Naive thymus-derived CD8-positive, alpha-beta T cell (primary cell): ENCODE measurements around the gene NOXA1. TPM values are rescaled to one million over a fixed set of nuclear protein-coding genes. Genes with fewer than 3 reads are reported as not detected.
A peak's percentile ranks its signal among the peaks of the same experiment; 100 is the strongest.

Experiments
- ATAC-seq, 2 donors: fragments of 150-1000 bp; cut with Tn5 transposase in 1 of 2; sonication (Bioruptor Pico), chemical (Tn5 transposase) in 1 of 2; 1 replicate in 1 of 2; 2 replicates in 1 of 2; pipeline ENCODE4 v1.10.0; 2021; ENCODE audit warnings: mild to moderate bottlenecking in 2 of 2, moderate library complexity in 2 of 2
- POLR2A ChIA-PET: fragments of 350-600 bp; sonication (Branson Sonifier 250); formaldehyde crosslinking; loops from one replicate; lab custom pipeline; 2021; ENCODE audit warnings: antibody characterized with exemption; lab: Charles Lee
- DNase-seq, 10 donors: peaks; one replicate each; pipeline versions ENCODE4 v3.0.0 to v3.0.0-alpha.2; 2020 to 2022
- H3K27ac Mint-ChIP-seq, 10 donors: one replicate each; pipeline ENCODE4 v1.8.0; 2020 to 2022; ENCODE audit warnings: mild to moderate bottlenecking in 10 of 10, mixed read lengths in 10 of 10, moderate library complexity in 4 of 10, inconsistent platforms in 1 of 10
- H3K27me3 Mint-ChIP-seq, 5 donors: one replicate each; pipeline ENCODE4 v1.8.0; 2021 to 2022; ENCODE audit warnings: mixed read lengths in 5 of 5
- H3K36me3 Mint-ChIP-seq, 3 donors: one replicate each; pipeline ENCODE4 v1.8.0; 2020 to 2022; ENCODE audit warnings: mixed read lengths in 3 of 3, mild to moderate bottlenecking in 2 of 3, inconsistent platforms in 1 of 3
- H3K4me1 Mint-ChIP-seq, 4 donors: one replicate each; pipeline ENCODE4 v1.8.0; 2021 to 2022; ENCODE audit warnings: mixed read lengths in 4 of 4
- H3K4me3 Mint-ChIP-seq, 10 donors: one replicate each; pipeline ENCODE4 v1.8.0; 2020 to 2022; ENCODE audit warnings: mild to moderate bottlenecking in 10 of 10, mixed read lengths in 10 of 10, moderate library complexity in 6 of 10, inconsistent platforms in 1 of 10
- H3K9me3 Mint-ChIP-seq, 9 donors: one replicate each; pipeline ENCODE4 v1.8.0; 2020 to 2022; ENCODE audit warnings: mixed read lengths in 9 of 9, mild to moderate bottlenecking in 3 of 9, inconsistent platforms in 1 of 9, moderate library complexity in 1 of 9
- polyA plus RNA-seq, 3 donors: library from polyadenylated mRNA; unstranded; fragments of 300-500 nt; fragmentation: Illumina TruSeq; gene quantifications; one replicate each; pipeline ENCODE4 v1.2.3, GENCODE V29; 2021
- total RNA-seq, 8 experiments: library from RNA in 2 of 8; stranded (reverse) in 2 of 8; gene quantifications; one replicate each; pipeline ENCODE4 v1.2.3 and lab custom pipeline; 2021 to 2026

The NOXA1 gene
- total and polyA plus RNA-seq, 5 experiments from 2014 or later, result 0.75 to 4.5 (median 1.1) TPM

DNA sequence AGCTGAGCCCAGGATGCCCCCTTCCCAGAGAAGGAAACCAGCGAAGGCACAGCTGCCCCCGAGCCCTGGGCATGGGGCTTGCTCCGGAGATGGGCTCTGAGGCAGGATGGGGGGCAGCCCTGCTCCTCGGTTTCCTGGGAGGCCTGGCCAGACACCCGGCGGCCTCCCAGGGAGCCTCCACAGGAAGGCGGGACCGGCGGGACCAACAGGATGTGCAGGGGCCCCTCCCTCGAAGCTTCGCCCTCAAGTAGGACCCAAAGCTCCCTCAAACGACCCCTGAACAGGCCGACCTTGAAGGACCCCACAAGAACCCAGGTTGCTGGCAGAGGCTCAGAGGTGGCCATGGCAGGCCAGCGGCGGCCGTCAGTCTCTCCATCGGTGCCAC, 11.9 kb upstream of the NOXA1 start:
- no peak overlapping the region for H3K27ac Mint-ChIP-seq
- H3K4me1 Mint-ChIP-seq, result peaks cover 0 to 27% (median 9%) of the 10 kb centered on the region in 4 donors
- ATAC-seq (no peak), DNase-seq (peak in 1 of 10 donors; percentile 46)
- H3K27me3 Mint-ChIP-seq, result peaks cover 0 to 5% (median 0%) of the 10 kb centered on the region in 5 donors
- POLR2A ChIA-PET, result interaction anchor here (1.1 to 1.5 kb wide), 2 partner anchors 12 to 141 kb away, joined by 3 to 5 read pairs; partner anchors contain the start of genes EXD3, MRPL41 and NOXA1
- H3K9me3 Mint-ChIP-seq, result no peaks in the 10 kb centered on the region
- peak overlapping the region in 3 of 10 donors; percentile 22 to 67 (median 43) for H3K4me3 Mint-ChIP-seq
- H3K36me3 Mint-ChIP-seq, result no peaks in the 10 kb centered on the region

DNA sequence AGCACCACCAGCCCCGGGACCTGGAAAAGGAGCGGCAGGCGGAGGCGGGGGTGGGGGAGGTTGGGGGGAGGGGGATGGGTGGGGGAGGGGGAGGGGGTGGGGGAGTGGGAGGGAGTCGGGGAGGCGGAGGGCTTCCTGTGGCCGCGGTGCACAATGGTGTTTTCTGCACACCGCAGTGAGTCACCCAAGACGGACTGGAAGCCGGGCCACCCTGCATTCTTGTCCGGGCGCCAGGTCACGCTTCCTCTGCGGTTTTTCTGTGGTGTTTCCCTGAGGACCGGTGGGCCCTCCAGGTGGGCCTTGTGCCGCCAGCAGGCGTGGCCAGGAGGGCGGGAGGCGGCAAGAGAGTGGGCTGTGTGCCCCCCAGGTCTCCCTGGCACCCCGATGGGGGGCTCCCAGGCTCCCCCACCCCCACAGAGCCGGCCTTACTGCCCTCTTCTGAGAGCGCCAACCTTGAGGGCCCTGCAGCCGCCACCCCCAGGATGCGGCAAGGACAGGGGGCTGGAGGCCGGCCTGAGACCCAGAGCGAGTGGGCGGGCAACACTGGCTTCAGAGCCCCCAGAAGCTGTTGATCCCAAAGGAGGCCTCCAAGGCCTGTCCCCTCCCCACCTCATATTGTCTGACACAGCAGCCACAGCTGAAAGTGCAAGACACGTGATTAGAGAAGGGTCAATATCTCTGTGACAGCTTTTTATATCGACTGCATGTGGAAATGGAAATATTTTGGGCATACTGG, 11.4 kb upstream of the NOXA1 start:
- Mint-ChIP-seq H3K4me3 (peak overlapping the region in 4 of 10 donors; percentile 22 to 67 (median 46)), H3K27ac (no peak overlapping the region), H3K27me3 (peaks cover 0 to 5% (median 0%) of the 10 kb centered on the region in 5 donors), H3K9me3 (no peaks in the 10 kb centered on the region), H3K36me3 (no peaks in the 10 kb centered on the region), H3K4me1 (peaks cover 0 to 27% (median 9%) of the 10 kb centered on the region in 4 donors)
- ATAC-seq (no peak), DNase-seq (peak in 2 of 10 donors; percentile 41 to 61)
- POLR2A ChIA-PET, result interaction anchor here (1.1 to 1.5 kb wide), 3 partner anchors 10 to 140 kb away, joined by 3 to 5 read pairs (median 3); partner anchors contain the start of genes EXD3, MRPL41 and NOXA1

DNA sequence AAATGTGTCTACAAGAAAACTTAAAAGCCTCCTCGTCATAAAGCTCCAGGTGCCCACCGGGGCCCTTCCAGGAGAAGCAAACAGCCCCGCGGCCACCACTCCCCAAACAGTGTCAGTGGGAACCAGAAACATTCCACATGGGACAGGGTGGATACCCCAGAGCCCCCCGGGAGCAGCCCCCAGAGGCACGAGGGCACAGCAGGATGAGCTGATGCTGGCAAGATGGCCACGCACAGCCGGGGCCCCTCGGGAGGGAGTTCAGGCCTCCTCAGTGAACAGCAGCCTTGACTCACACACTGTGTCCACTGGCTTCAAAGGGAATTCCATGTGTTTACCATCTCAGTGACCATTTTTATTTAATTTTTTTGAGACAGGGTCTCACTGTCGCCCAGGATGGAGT, 10.8 kb upstream of the NOXA1 start:
- no peak for ATAC-seq
- POLR2A ChIA-PET, result interaction anchor here (1.1 to 1.5 kb wide), 3 partner anchors 10 to 139 kb away, joined by 3 to 5 read pairs (median 3); partner anchors contain the start of genes EXD3, MRPL41 and NOXA1
- Mint-ChIP-seq H3K9me3 (no peaks in the 10 kb centered on the region), H3K4me3 (no peak overlapping the region), H3K36me3 (no peaks in the 10 kb centered on the region), H3K27ac (peak overlapping the region in 1 of 10 donors; percentile 28), H3K27me3 (peaks cover 0 to 3% (median 0%) of the 10 kb centered on the region in 5 donors), H3K4me1 (peaks cover 0 to 27% (median 9%) of the 10 kb centered on the region in 4 donors)
- peak in 1 of 10 donors; percentile 53 for DNase-seq

- Mint-ChIP-seq H3K27me3 (no peaks in the 10 kb centered on the region), H3K4me3 (no peak overlapping the region), H3K9me3 (no peaks in the 10 kb centered on the region), H3K4me1 (peaks cover 0 to 24% (median 10%) of the 10 kb centered on the region in 4 donors), H3K27ac (no peak overlapping the region), H3K36me3 (no peaks in the 10 kb centered on the region)
- ATAC-seq (no peak), DNase-seq (peak in 1 of 10 donors; percentile 60)
- POLR2A ChIA-PET, result no interaction called here
Observed at GRCh38 chr9:137415451-137415850, 7.7 kb upstream of the NOXA1 start.

GRCh38 chr9:137416006-137416562, 7.1 kb upstream of the NOXA1 start:
- Mint-ChIP-seq H3K4me1 (peaks cover 0 to 24% (median 10%) of the 10 kb centered on the region in 4 donors), H3K4me3 (peak overlapping the region in 1 of 10 donors; percentile 16), H3K9me3 (no peaks in the 10 kb centered on the region), H3K27ac (no peak overlapping the region), H3K36me3 (no peaks in the 10 kb centered on the region), H3K27me3 (no peaks in the 10 kb centered on the region)
- POLR2A ChIA-PET, result no interaction called here
- DNase-seq, result peak in 1 of 10 donors; percentile 50
- ATAC-seq, result no peak

- ATAC-seq (no peak), DNase-seq (peak in 1 of 10 donors; percentile 50)
- H3K4me1 Mint-ChIP-seq, result peaks cover 0 to 27% (median 9%) of the 10 kb centered on the region in 4 donors
- H3K27ac Mint-ChIP-seq, result no peak overlapping the region
- H3K4me3 Mint-ChIP-seq, result peak overlapping the region in 3 of 10 donors; percentile 45 to 67 (median 60)
- no peaks in the 10 kb centered on the region for H3K27me3 Mint-ChIP-seq
- no peaks in the 10 kb centered on the region for H3K9me3 Mint-ChIP-seq
- no peaks in the 10 kb centered on the region for H3K36me3 Mint-ChIP-seq
- POLR2A ChIA-PET, result no interaction called here
Observed at GRCh38 chr9:137416563-137417151, 6.5 kb upstream of the NOXA1 start.

DNA sequence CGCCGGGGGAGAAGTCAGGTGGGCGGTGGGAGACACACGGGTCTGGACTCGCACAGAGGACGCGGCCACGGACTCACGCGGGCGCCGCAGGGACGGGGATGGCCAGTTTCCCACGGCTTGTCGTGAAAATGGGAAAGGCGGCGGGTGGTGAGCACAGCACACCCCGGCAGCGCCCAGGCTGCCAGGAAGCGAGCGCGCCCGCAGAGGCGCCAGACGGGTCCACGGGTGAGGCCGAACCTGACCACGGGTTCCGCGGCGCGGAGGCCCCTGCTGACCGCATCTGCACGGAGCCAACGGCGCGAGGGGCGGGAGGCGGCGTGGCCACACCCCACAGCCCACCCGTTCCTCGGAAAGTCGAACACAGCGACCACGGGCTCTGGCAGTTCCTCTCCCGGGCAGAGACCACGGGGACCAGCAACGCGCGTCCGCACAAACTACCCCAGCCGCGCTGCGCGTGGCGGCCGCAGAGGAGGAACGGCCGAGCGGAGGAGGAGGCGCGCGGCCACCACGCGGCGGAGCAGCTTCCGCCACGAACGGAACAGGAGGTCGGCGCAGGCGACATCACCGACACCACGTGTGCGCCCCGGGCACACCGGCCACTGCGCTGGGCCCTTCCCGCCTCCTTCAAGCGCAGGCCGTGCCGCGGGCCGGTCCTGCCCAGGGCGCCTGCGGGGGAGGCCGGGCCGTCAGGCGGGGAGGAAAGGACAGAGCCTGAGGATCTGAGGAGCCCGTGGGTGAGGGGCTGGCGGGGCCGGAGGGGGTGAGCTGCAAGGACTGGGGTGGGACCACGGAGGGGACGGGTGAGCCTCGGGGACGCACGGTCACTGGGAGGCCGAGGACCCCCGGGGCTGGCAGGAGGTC, 5.8 kb upstream of the NOXA1 start:
- peak overlapping the region in 9 of 10 donors; percentile 30 to 75 (median 60) for H3K4me3 Mint-ChIP-seq
- POLR2A ChIA-PET, result no interaction called here
- no peaks in the 10 kb centered on the region for H3K9me3 Mint-ChIP-seq
- peak overlapping the region in 2 of 10 donors; percentile 79 to 81 for H3K27ac Mint-ChIP-seq
- H3K27me3 Mint-ChIP-seq, result no peaks in the 10 kb centered on the region
- H3K36me3 Mint-ChIP-seq, result no peaks in the 10 kb centered on the region
- DNase-seq (peak in 1 of 10 donors; percentile 60), ATAC-seq (peak; percentile 39 to 69)
- H3K4me1 Mint-ChIP-seq, result peaks cover 0 to 32% (median 10%) of the 10 kb centered on the region in 4 donors

GRCh38 chr9:137421838-137422603, 1.2 kb upstream of the NOXA1 start:
- Mint-ChIP-seq H3K27ac (peak overlapping the region in 9 of 10 donors; percentile 48 to 84 (median 69)), H3K4me1 (peaks cover 0 to 20% (median 11%) of the 10 kb centered on the region in 4 donors), H3K4me3 (peak overlapping the region; percentile 70 to 91 (median 82)), H3K27me3 (no peaks in the 10 kb centered on the region), H3K36me3 (no peaks in the 10 kb centered on the region), H3K9me3 (no peaks in the 10 kb centered on the region)
- POLR2A ChIA-PET, result interaction anchor here (0.7 to 2.5 kb wide), 10 partner anchors 9 to 182 kb away, joined by 3 to 26 read pairs (median 6); partner anchors contain the start of genes NRARP, NSMF and TUBB4B
- ATAC-seq, result no peak
- DNase-seq, result peak in 1 of 10 donors; percentile 41

DNA sequence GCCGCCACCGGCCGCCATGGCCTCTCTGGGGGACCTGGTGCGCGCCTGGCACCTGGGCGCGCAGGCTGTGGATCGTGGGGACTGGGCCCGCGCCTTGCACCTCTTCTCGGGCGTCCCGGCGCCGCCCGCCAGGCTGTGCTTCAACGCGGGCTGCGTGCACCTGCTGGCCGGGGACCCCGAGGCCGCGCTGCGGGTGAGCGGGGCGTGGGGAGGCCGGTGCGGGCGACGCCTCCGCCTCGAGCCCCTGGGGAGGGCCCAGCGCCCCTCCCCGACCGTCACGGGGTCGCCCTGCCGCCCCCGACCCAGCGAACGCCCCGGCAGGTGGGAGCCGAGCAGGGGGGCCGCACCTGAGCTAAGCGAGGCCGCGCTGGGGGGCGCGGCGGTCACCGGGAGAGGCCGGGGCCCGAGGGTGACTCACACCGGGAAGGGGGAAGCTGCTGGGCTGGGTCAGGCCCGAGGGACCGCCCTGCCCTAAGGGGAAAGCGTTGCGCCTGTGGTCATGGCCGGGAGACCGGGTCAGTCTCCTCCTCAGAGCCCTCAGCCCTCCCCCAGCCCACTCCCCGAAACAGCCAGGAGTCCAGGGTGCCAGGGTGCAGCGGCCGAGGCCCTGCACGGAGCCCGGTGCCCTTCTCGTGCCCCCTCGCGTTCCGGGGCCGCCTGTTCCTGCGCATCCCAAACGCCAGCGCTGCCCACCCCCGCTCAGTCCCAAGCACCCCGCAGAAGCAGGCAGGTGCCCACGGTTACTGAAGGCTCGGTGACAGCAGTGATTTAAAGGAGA, 510 bp downstream of the NOXA1 start:
- Mint-ChIP-seq H3K27me3 (no peaks in the 10 kb centered on the region), H3K4me1 (peaks cover 0 to 20% (median 11%) of the 10 kb centered on the region in 4 donors), H3K9me3 (no peaks in the 10 kb centered on the region), H3K36me3 (no peaks in the 10 kb centered on the region), H3K4me3 (peak overlapping the region in 9 of 10 donors; percentile 63 to 80 (median 77)), H3K27ac (peak overlapping the region in 2 of 10 donors; percentile 47 to 78)
- POLR2A ChIA-PET, result interaction anchor here (0.6 to 2.5 kb wide), 16 partner anchors 12 to 187 kb away, joined by 3 to 26 read pairs (median 4); partner anchors contain the start of genes MRPL41, NRARP, NSMF and TUBB4B
- ATAC-seq (peak; percentile 3 to 69), DNase-seq (peak in 1 of 10 donors; percentile 63)

DNA sequence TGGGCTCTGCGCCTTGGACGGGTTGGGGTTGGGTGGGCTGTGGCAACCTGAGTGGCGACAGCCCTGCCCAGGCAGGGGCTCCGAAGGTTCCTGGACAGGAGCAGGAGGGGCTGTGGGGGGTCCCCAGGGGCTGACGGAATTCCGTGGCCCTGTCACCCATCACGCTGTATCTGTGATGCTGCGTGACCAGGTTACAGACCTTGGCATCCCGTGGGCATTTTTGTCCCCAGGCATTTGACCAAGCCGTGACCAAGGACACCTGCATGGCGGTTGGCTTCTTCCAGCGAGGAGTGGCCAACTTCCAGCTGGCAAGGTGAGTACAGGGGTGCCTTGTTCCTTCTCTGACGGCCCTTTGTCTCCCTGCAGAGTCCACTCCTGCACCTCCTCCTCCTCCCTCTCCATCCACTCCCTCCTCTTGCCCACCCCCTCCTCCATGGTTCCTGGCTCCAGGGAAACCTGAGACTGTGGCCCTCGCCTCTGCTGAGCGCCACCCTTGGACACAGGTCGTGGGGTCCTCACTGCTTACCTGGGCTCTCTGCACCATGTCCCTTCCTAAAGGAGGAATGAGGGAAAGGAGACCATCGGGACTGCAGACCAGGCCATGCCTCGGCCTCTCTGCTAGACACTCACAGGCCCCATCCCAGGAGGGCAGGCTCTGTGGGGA, 3.0 kb downstream of the NOXA1 start:
- Mint-ChIP-seq H3K4me1 (peaks cover 0 to 17% (median 10%) of the 10 kb centered on the region in 4 donors), H3K9me3 (no peaks in the 10 kb centered on the region), H3K27ac (no peak overlapping the region), H3K36me3 (no peaks in the 10 kb centered on the region), H3K27me3 (no peaks in the 10 kb centered on the region), H3K4me3 (peak overlapping the region in 2 of 10 donors; percentile 22 to 45)
- DNase-seq (peak in 1 of 10 donors; percentile 57), ATAC-seq (no peak)
- POLR2A ChIA-PET, result no interaction called here
